Fibroblast of gingiva (primary cell): ENCODE data around the gene SIGLEC9.
A peak's percentile ranks its signal among the peaks of the same experiment; 100 is the strongest.

ENCODE experiments used
- DNase-seq: peaks from one replicate; pipeline ENCODE4 v3.0.0-alpha.2; 2011; ENCODE audit warnings: low read depth

SIGLEC9 gene

DNA sequence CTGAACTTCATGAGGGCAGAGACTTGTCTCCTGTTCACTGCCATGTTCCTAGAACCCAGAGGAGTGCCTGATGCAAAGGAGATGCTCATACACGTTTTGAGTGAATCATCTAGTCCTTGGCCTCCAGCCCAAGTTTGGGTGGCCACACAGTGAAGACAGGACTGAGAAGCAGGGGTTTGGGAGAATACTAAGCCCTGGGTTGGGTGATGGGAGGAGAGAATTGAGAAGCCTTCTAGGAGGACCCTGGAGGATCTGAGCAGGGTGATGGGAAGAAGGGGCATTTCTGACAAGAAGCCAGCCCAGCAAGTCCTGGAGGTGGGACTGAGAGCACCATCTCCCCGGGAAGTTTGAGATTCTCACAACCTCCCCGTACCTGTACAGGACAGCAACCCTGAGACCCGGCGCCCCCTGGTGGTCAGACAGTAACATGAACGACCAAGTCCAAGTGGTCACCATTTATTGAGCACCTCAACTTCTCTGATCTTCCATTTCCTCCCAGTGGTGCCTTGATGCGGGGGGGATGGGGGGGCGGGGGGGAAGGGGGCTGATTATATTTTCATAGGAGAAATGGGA lies 27.5 kb upstream of the SIGLEC9 start:
- peak; percentile 24 for DNase-seq

GRCh38 chr19:51097796-51098195 lies 26.9 kb upstream of the SIGLEC9 start:
- DNase-seq, result no peak

GRCh38 chr19:51098365-51099046 lies 26.2 kb upstream of the SIGLEC9 start:
- no peak for DNase-seq

DNA sequence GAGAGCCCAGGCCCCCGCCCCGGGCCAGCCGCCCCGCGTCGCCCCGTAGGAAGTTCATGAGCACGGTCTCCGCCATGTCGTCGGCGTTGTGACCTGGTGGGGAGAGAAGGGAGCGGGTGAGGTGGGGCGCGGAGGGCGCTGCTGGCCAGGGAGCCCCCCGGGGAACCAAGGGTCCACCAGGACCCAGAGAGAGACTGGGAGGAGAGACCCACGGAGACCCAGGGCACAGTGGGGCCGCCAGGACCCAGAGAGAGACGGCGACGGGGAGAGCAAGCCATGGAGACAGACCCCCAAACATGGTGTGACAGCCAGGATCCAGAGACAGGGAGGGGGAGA lies 25.7 kb upstream of the SIGLEC9 start:
- no peak for DNase-seq

DNA sequence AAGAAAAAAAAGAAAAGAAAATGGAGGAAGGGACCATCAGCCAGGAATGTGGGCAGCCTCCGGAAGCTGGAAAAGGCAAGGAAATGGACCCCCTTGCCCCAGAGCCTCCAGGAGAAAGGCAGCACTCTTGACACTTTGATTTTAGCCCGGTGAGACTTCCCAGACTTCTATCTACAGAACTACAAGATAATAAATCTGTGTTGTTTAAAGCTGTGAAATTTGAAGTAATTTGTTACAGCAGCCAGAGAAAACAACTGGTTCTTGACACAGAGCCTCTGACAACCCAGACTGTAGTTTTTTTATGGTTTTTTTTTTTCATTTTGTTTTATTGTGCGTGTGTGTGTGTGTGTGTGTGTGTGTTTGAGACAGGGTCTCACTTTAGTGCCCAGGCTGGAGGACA lies 24.1 kb upstream of the SIGLEC9 start:
- no peak for DNase-seq

DNA sequence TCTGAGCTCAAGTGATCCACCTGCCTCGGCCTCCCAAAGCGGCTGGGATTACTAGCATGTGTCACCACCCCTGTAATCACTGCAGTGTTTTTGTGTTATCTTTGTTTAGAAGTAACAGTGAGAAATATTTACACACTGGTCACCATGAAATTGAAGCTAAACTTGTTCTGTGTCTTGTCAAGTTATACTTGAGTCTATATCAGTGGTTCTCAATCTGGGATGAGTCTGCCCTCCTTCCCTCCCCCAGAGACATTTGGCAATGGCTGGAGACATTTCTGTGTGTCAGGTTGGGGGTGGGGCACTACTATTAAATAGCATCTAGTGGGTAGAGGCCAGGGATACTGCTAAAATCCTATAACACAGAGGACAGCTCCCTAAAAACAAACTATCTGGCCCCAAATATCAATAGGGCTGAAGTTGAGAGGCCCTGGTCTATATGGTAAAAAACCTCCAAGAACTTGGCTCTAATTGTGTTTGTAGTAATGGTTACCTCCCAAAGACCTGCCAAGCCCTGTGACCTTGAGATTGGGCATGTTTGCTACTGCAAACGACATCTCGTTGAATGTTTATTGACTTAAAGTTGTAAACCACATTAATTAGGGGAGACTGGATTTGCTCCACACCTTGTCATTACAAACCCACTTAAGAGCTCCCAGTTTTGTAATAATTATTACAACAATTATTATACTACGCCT lies 23.4 kb upstream of the SIGLEC9 start:
- no peak for DNase-seq

GRCh38 chr19:51102991-51103390 lies 21.7 kb upstream of the SIGLEC9 start:
- DNase-seq, result no peak

DNA sequence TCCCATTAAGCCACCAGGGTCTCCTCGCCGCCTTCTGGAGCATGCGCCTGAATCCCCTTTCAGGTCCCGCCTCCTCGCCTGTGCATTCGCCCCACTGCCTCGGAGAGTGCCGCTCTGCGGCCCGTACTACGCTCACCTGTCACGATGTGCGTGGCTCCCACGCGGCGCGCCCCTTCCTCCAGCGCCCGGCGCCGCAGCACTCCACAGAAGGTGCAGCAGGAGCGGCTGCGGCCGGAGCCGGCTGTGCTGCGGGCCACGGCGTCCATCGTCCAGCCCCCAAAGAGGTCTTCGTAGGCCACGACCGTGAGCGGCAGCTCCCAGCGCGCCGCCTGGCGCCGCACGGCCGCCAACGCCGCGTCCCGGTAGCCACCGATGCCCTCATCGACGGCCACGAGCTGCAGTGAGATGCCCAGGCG lies 20.8 kb upstream of the SIGLEC9 start:
- DNase-seq, result no peak

GRCh38 chr19:51107406-51108065 lies 17.2 kb upstream of the SIGLEC9 start:
- DNase-seq, result no peak

DNA sequence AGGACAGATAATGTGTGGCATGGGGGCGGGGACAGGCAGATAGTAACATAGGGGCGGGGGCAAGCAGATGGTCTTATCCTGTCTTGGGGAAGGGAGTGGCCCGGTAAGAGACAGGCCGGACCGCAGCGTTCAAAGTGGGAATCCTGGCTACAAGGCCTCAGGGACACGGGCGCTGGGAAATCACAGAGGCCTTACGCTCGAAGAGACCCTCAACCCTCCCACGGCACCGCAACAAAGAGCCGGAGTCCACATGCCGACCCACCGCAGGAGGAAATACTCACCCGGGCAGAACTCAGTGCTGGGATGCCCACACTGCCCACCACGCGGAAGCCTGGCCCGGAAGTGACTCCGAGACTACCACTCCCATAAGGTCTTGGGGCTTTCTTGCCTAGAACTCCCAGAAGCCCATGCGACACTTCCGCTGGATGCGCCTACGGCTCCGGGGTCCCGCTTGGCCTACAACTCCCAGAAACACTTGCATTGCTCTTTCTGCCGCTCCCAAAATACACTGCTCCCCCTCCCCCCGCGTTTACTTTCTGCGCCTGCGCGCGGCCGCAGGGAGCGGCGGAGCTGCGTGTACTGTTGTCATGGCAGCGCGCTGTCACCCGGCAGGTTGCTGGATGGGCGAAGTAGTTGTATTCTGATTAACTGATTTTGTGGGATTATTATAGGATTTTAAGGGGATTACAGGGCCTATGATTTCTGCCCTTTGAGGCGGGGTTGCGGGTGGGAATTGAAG lies 16.5 kb upstream of the SIGLEC9 start, which contains the start of gene CTU1:
CTU1 (minus strand) TSS at position 344 of the 739 bp plus-strand sequence. CDS start 3,840 bp downstream, outside the sequence.
- DNase-seq, result peak; percentile 99

- DNase-seq, result no peak
Measured at GRCh38 chr19:51108805-51109146, 15.9 kb upstream of the SIGLEC9 start.

- DNase-seq, result no peak
Measured at GRCh38 chr19:51110666-51110971, 14.1 kb upstream of the SIGLEC9 start.

GRCh38 chr19:51111606-51112005 lies 13.1 kb upstream of the SIGLEC9 start:
- DNase-seq, result no peak

GRCh38 chr19:51114087-51114729 lies 10.5 kb upstream of the SIGLEC9 start:
- no peak for DNase-seq

GRCh38 chr19:51116736-51117286 lies 7.9 kb upstream of the SIGLEC9 start:
- no peak for DNase-seq

DNA sequence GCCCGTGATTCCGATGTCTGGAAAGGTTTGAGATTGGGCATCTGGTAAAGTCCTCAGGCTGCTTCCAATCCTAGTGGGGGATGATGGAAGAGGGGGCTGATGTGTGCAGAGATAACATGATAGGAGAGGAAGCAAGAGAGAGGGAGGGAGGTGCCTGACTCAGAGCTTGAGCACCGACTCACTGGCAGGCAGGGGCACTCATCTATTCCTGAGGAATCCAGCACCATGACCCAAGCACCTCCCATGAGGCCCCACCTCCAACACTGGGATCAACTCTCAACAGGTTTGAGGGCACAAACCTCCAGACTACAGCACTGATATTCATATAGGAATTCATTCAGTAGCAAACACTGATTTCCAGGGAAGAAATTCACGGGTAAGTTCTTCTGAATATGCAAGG lies 5.6 kb upstream of the SIGLEC9 start:
- no peak for DNase-seq

GRCh38 chr19:51119611-51120010 lies 5.1 kb upstream of the SIGLEC9 start:
- no peak for DNase-seq

GRCh38 chr19:51120160-51120559 lies 4.5 kb upstream of the SIGLEC9 start:
- no peak for DNase-seq

GRCh38 chr19:51121257-51121656 lies 3.4 kb upstream of the SIGLEC9 start:
- DNase-seq, result no peak

- no peak for DNase-seq
Measured at GRCh38 chr19:51122112-51122981, 2.4 kb upstream of the SIGLEC9 start.

DNA sequence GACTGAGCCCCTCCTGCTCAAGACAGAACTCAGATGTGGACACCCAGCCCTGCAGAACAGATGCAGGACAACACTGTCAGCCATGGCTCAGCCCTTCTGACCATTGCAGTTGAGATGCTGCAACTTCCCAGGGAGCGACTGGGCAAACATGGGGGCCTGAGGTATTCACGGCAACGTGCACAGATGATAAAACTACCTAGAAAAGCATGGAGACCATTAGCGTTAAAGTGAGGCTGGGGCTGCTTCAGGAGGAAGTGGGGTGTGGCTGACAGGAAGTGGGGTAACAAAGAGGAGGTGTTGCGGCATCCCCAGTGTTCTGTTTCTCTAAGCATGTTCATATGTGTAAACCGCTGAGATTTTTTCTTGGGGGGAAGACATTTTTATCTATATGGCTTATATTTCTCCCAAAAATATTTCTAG lies 1.3 kb upstream of the SIGLEC9 start:
- no peak for DNase-seq
